Jurkat, Clone E6-1 (cell line): ENCODE results near the gene SNURF. TPM values are rescaled to one million over a fixed set of nuclear protein-coding genes. Genes with fewer than 3 reads are reported as not detected.
"Not testable (repeated sequence)": the region's sequence is repeated elsewhere in the genome, so short reads cannot be mapped to it uniquely, and the experiment has no call there.

Experiments
- DNase-seq: peaks from one replicate; pipeline ENCODE4 v3.0.0-alpha.2; 2011; ENCODE audit warnings: low read depth, low spot score
- H3K4me3 ChIP-seq: 2 replicates; pipeline ENCODE4 v1.5.1; 2011; ENCODE audit warnings: mild to moderate bottlenecking, low read length, control low read depth, moderate library complexity
- polyA plus RNA-seq: library from polyadenylated mRNA; unstranded; fragments of >200 nt; gene quantifications from one replicate; pipeline ENCODE4 v1.2.1, GENCODE V29; 2012; ENCODE audit warnings: missing spikeins; ENCODE audit not compliant: insufficient read length, insufficient read depth

Gene SNURF
- 138 TPM for polyA plus RNA-seq

GRCh38 chr15:24954783-24955530, at the start of gene SNURF, which contains the start of gene SNRPN:
Gene SNURF (plus strand): TSS chr15:24954987. CDS start chr15:24955049, 62 bp downstream.
Gene SNRPN (plus strand): TSS chr15:24954987. CDS start chr15:24974454, 19,467 bp downstream.
- H3K4me3 ChIP-seq: peak within 1 kb of the TSS; percentile 86
- peak; percentile 44 for DNase-seq

- H3K4me3 ChIP-seq: no peak overlapping the region
- DNase-seq: peak; percentile 98
These were observed 38.3 kb upstream of the SNURF start for GRCh38 chr15:24916305-24917009.

- no peak overlapping the region for H3K4me3 ChIP-seq
These were observed 37.4 kb upstream of the SNURF start for GRCh38 chr15:24917431-24917830.

GRCh38 chr15:24919446-24919845, 35.3 kb upstream of the SNURF start:
- DNase-seq: no peak
- no peak overlapping the region for H3K4me3 ChIP-seq

More at GRCh38 chr15:24917431-24917830, 37.4 kb upstream of the SNURF start:
- DNase-seq: no peak

- DNase-seq, H3K4me3 ChIP-seq: not testable (repeated sequence)
These were observed 32.0 kb upstream of the SNURF start for GRCh38 chr15:24922781-24923180.

- no peak for DNase-seq
These were observed 30.6 kb upstream of the SNURF start for GRCh38 chr15:24924153-24924552.

GRCh38 chr15:24924621-24925020, 30.2 kb upstream of the SNURF start:
- no peak overlapping the region for H3K4me3 ChIP-seq
- no peak for DNase-seq

More at GRCh38 chr15:24924153-24924552, 30.6 kb upstream of the SNURF start:
- H3K4me3 ChIP-seq: no peak overlapping the region

GRCh38 chr15:24931874-24932732, 22.7 kb upstream of the SNURF start:
- not testable (repeated sequence) for H3K4me3 ChIP-seq, DNase-seq

- H3K4me3 ChIP-seq: no peak overlapping the region
- DNase-seq: no peak
These were observed 21.1 kb upstream of the SNURF start for GRCh38 chr15:24933716-24934115.

- not testable (repeated sequence) for DNase-seq, H3K4me3 ChIP-seq
These were observed 16.6 kb upstream of the SNURF start for GRCh38 chr15:24938224-24938623.

GRCh38 chr15:24940236-24940635, 14.6 kb upstream of the SNURF start:
- no peak for DNase-seq
- H3K4me3 ChIP-seq: no peak overlapping the region

- DNase-seq: no peak
These were observed 11.4 kb upstream of the SNURF start for GRCh38 chr15:24943361-24943760.

GRCh38 chr15:24944954-24945353, 9.8 kb upstream of the SNURF start:
- no peak for DNase-seq

More at GRCh38 chr15:24943361-24943760, 11.4 kb upstream of the SNURF start:
- no peak overlapping the region for H3K4me3 ChIP-seq

GRCh38 chr15:24945711-24946110, 9.1 kb upstream of the SNURF start:
- H3K4me3 ChIP-seq: no peak overlapping the region
- DNase-seq: no peak

More at GRCh38 chr15:24944954-24945353, 9.8 kb upstream of the SNURF start:
- H3K4me3 ChIP-seq: no peak overlapping the region

GRCh38 chr15:24948495-24948894, 6.3 kb upstream of the SNURF start:
- no peak for DNase-seq
- H3K4me3 ChIP-seq: no peak overlapping the region

- peak overlapping the region; percentile 86 for H3K4me3 ChIP-seq
- DNase-seq: no peak
These were observed 739 bp downstream of the SNURF start for GRCh38 chr15:24955531-24955921.

- H3K4me3 ChIP-seq: peak overlapping the region; percentile 86
- peak; percentile 87 for DNase-seq
These were observed 1.5 kb downstream of the SNURF start for GRCh38 chr15:24956111-24956838.

GRCh38 chr15:24957691-24958090, 2.9 kb downstream of the SNURF start:
- DNase-seq: no peak
- no peak overlapping the region for H3K4me3 ChIP-seq

GRCh38 chr15:24961967-24962366, 7.2 kb downstream of the SNURF start:
- no peak overlapping the region for H3K4me3 ChIP-seq

More at GRCh38 chr15:24961967-24962366, 7.2 kb downstream of the SNURF start:
- DNase-seq: no peak
